Measurements from ENCODE around the gene HDAC7.

DNA sequence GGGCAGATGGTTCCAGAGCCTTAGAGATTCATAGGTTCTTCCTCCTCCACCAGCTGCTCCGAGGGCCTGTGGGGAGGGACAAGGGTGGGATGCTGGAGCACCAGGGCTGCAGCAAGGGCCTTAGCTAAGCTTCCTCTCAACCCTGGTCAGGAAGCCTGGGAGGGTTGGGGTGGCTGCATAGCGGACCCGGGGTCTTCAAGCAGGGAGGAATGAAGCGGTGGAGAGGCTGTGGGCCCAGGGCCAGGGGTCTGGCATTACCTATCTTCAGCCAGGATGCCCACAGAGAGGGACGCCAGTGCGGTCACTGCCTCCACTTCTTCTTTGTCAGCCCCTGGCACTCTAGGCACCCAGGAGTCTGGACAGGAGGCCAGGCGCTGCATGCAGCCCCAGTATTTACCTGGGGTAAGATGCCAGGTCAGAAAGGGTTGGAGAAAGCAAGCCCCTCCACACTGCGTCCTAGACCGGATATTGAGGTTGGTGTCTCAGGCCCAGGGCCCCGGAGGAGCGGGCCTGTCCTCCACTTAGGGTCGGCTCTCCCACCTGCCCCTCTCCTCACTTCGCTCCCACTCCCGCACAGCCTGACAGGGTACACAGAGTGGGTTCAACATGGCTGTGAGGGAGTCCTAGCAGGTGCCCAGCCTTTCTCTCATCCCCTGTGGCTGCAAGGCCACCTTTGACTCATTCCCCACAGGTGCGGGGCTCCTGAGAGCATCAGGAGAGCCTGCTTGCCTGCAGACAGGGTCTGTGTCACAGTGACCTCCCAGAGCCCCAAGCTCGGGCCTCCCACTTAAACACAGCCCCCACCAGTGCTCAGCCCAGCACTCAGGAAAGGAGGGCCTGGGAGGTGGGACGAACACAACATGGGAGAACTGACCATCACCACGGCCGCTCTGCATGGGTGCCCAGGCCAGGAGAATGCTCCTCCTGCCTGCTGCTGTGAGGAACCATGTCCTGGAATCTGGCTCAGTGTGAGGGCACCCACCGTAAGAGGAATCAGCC is 35.6 kb downstream of the HDAC7 start:
- TF ChIP-seq, protein P1, sequence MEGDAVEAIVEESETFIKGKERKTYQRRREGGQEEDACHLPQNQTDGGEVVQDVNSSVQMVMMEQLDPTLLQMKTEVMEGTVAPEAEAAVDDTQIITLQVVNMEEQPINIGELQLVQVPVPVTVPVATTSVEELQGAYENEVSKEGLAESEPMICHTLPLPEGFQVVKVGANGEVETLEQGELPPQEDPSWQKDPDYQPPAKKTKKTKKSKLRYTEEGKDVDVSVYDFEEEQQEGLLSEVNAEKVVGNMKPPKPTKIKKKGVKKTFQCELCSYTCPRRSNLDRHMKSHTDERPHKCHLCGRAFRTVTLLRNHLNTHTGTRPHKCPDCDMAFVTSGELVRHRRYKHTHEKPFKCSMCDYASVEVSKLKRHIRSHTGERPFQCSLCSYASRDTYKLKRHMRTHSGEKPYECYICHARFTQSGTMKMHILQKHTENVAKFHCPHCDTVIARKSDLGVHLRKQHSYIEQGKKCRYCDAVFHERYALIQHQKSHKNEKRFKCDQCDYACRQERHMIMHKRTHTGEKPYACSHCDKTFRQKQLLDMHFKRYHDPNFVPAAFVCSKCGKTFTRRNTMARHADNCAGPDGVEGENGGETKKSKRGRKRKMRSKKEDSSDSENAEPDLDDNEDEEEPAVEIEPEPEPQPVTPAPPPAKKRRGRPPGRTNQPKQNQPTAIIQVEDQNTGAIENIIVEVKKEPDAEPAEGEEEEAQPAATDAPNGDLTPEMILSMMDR (IDR thresholded peaks at IDR 0.05) = no peak
- TF ChIP-seq POLR2A (IDR thresholded peaks at IDR 0.05) = no peak
